HEK293 (cell line): ENCODE measurements around the gene NEXN.

Experiments
- GLIS2 ChIP-seq: fragments of 450-650 bp; formaldehyde crosslinking; IDR thresholded peaks from 2 replicates; pipeline ENCODE4 v1.5.1; 2016; ENCODE audit warnings: missing biosample characterization, missing genetic modification characterization
- SALL2 ChIP-seq: fragments of 450-650 bp; formaldehyde crosslinking; IDR thresholded peaks from 2 replicates; pipeline ENCODE4 v1.5.0; 2017; ENCODE audit warnings: missing biosample characterization, mild to moderate bottlenecking, missing genetic modification characterization, borderline replicate concordance
- SP3 ChIP-seq: fragments of 450-650 bp; formaldehyde crosslinking; IDR thresholded peaks from 2 replicates; pipeline ENCODE4 v1.5.1; 2016; ENCODE audit warnings: missing biosample characterization, missing genetic modification characterization
- ZBTB17 ChIP-seq: fragments of 450-650 bp; formaldehyde crosslinking; IDR thresholded peaks from 2 replicates; pipeline ENCODE4 v1.5.1; 2016; ENCODE audit warnings: missing biosample characterization, missing genetic modification characterization
- ZBTB21 ChIP-seq: fragments of 450-650 bp; formaldehyde crosslinking; IDR thresholded peaks from 2 replicates; pipeline ENCODE4 v1.5.1; 2017; ENCODE audit warnings: missing biosample characterization, missing genetic modification characterization
- ZIC2 ChIP-seq: fragments of 450-650 bp; formaldehyde crosslinking; IDR thresholded peaks from 2 replicates; pipeline ENCODE4 v1.5.1; 2016; ENCODE audit warnings: missing biosample characterization, missing genetic modification characterization
- ZNF114 ChIP-seq: fragments of 450-650 bp; formaldehyde crosslinking; IDR thresholded peaks from 2 replicates; pipeline ENCODE4 v1.5.0; 2017; ENCODE audit warnings: missing biosample characterization, missing genetic modification characterization
- ZNF138 ChIP-seq: fragments of 450-650 bp; formaldehyde crosslinking; IDR thresholded peaks from 2 replicates; pipeline ENCODE4 v1.5.1; 2016; ENCODE audit warnings: missing biosample characterization, missing genetic modification characterization, borderline replicate concordance
- ZNF19 ChIP-seq: fragments of 450-650 bp; formaldehyde crosslinking; IDR thresholded peaks from 2 replicates; pipeline ENCODE4; 2016; ENCODE audit warnings: missing biosample characterization, missing genetic modification characterization, low read depth
- ZNF24 ChIP-seq: fragments of 450-650 bp; formaldehyde crosslinking; IDR thresholded peaks from 2 replicates; pipeline ENCODE4 v1.5.1; 2016; ENCODE audit warnings: missing biosample characterization, missing genetic modification characterization
- ZNF274 ChIP-seq, 2 experiments: fragments of 200-500 bp in 1 of 2; fragments of 450-650 bp in 1 of 2; sonication (Bioruptor generic) in 1 of 2; formaldehyde crosslinking in 1 of 2; IDR thresholded peaks; 2 replicates each; pipeline versions ENCODE4 v1.5.1 to v1.6.1; 2014 to 2016; ENCODE audit warnings: borderline replicate concordance in 1 of 2, inconsistent platforms in 1 of 2, low read length in 1 of 2, missing biosample characterization in 1 of 2, missing genetic modification characterization in 1 of 2
- ZNF335 ChIP-seq: fragments of 450-650 bp; formaldehyde crosslinking; conservative IDR thresholded peaks from 2 replicates; pipeline ENCODE4 v1.5.1; 2016; ENCODE audit warnings: missing biosample characterization, missing genetic modification characterization
- ZNF354C ChIP-seq: fragments of 450-650 bp; formaldehyde crosslinking; IDR thresholded peaks from 2 replicates; pipeline ENCODE4 v1.5.1; 2016; ENCODE audit warnings: missing biosample characterization, missing genetic modification characterization, low read depth, borderline replicate concordance
- ZNF423 ChIP-seq: fragments of 450-650 bp; formaldehyde crosslinking; IDR thresholded peaks from 2 replicates; pipeline ENCODE4 v1.5.1; 2016; ENCODE audit warnings: missing biosample characterization, missing genetic modification characterization
- ZNF48 ChIP-seq: fragments of 450-650 bp; formaldehyde crosslinking; IDR thresholded peaks from 2 replicates; pipeline ENCODE4 v1.5.1; 2016; ENCODE audit warnings: missing biosample characterization, missing genetic modification characterization
- ZNF558 ChIP-seq: fragments of 450-650 bp; formaldehyde crosslinking; IDR thresholded peaks from 2 replicates; pipeline ENCODE4 v1.5.1; 2016; ENCODE audit warnings: missing biosample characterization, missing genetic modification characterization
- ZNF626 ChIP-seq: fragments of 450-650 bp; sonication (Bioruptor Pico); formaldehyde crosslinking; IDR thresholded peaks from 2 replicates; pipeline ENCODE4 v1.5.1; 2018; ENCODE audit warnings: missing biosample characterization, missing genetic modification characterization, inconsistent platforms
- ZNF776 ChIP-seq: fragments of 450-650 bp; formaldehyde crosslinking; IDR thresholded peaks from 2 replicates; pipeline ENCODE4 v1.5.0; 2017; ENCODE audit warnings: missing biosample characterization, missing genetic modification characterization, borderline replicate concordance
- TF ChIP-seq, protein P1 (sequence below): fragments of 450-650 bp; formaldehyde crosslinking; IDR thresholded peaks from 2 replicates; pipeline ENCODE4 v1.5.1; 2016; ENCODE audit warnings: missing biosample characterization, missing genetic modification characterization
- TF ChIP-seq, protein P2 (sequence below): fragments of 450-650 bp; formaldehyde crosslinking; IDR thresholded peaks from 2 replicates; pipeline ENCODE4 v1.5.1; 2016; ENCODE audit warnings: missing biosample characterization, missing genetic modification characterization
- TF ChIP-seq, protein P3 (sequence below): fragments of 450-650 bp; formaldehyde crosslinking; IDR thresholded peaks from 2 replicates; pipeline ENCODE4 v1.5.1; 2016; ENCODE audit warnings: missing biosample characterization, missing genetic modification characterization, low read depth
- TF ChIP-seq, protein P4 (sequence below): fragments of 450-650 bp; formaldehyde crosslinking; IDR thresholded peaks from 2 replicates; pipeline ENCODE4 v1.5.1; 2017; ENCODE audit warnings: missing biosample characterization, missing genetic modification characterization
- TF ChIP-seq, protein P5 (sequence below): fragments of 450-650 bp; formaldehyde crosslinking; IDR thresholded peaks from 2 replicates; pipeline ENCODE4 v1.5.1; 2016; ENCODE audit warnings: missing biosample characterization, missing genetic modification characterization
- TF ChIP-seq, protein P6 (sequence below): fragments of 450-650 bp; formaldehyde crosslinking; IDR thresholded peaks from 2 replicates; pipeline ENCODE4 v1.5.1; 2016; ENCODE audit warnings: missing biosample characterization, missing genetic modification characterization

NEXN gene

DNA sequence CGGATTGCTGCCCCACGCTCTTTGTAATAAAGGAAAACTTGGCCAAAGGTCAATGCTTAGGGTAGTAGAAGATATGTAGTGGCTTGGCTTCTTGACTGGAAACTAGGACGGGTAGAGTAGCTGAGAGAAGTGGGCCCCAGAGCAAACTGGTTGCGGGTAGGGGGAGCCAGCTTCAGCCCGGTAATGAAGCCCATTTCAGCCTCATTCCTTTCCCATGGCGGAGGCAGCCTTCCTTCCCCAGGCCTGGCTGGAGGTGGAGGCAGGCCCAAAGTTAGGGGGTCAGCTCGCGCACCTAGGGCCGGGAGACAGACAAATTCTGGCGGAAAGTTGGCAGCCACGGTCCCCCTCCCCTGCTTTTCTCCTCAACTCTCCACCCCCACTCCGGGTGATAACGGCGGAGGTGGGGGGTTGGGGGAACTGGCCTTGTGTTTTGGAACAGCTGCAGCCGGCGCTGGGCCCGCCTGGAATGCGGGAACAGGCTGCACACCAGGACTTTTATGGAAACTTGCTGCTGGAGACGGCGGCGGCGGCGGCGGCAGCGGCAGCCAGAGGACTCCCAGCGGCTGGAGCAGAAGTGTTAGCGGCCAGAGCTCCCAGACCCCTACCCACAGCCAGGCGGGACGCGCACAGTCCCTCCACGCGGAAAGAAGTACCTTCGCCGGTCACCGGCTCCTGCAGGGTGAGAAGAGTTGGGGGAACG, at the start of gene NEXN (continued):
- TF ChIP-seq, protein P1, sequence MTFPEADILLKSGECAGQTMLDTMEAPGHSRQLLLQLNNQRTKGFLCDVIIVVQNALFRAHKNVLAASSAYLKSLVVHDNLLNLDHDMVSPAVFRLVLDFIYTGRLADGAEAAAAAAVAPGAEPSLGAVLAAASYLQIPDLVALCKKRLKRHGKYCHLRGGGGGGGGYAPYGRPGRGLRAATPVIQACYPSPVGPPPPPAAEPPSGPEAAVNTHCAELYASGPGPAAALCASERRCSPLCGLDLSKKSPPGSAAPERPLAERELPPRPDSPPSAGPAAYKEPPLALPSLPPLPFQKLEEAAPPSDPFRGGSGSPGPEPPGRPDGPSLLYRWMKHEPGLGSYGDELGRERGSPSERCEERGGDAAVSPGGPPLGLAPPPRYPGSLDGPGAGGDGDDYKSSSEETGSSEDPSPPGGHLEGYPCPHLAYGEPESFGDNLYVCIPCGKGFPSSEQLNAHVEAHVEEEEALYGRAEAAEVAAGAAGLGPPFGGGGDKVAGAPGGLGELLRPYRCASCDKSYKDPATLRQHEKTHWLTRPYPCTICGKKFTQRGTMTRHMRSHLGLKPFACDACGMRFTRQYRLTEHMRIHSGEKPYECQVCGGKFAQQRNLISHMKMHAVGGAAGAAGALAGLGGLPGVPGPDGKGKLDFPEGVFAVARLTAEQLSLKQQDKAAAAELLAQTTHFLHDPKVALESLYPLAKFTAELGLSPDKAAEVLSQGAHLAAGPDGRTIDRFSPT, result no peak
- TF ChIP-seq ZNF114 (tag by site-specific recombination) (no peak), ZNF558 (tag by site-specific recombination) (no peak), ZNF354C (no peak), ZNF48 (tag by site-specific recombination) (no peak), ZNF138 (tag by site-specific recombination) (no peak), ZNF335 (tag by site-specific recombination) (peak; percentile 79), SALL2 (no peak), ZNF24 (tag by site-specific recombination) (0 out of 2 replicates have a peak, but pooled peaks have one; percentile 21), ZIC2 (tag by site-specific recombination) (peak; percentile 65), ZNF776 (tag by site-specific recombination) (no peak), ZNF274 (IDR thresholded peaks at IDR 0.05; ENCODE audit: low read length) (no peak), ZNF274 (tag by site-specific recombination; IDR thresholded peaks at IDR 0.05; ENCODE audit: borderline replicate concordance) (no peak), ZNF19 (tag by site-specific recombination) (no peak), ZBTB17 (tag by site-specific recombination) (peak; percentile 55), ZNF626 (no peak), SP3 (tag by site-specific recombination) (no peak; the same call in 1 of the 2 replicates), GLIS2 (no peak), ZNF423 (tag by site-specific recombination) (no peak), ZBTB21 (no peak)
- TF ChIP-seq, protein P2, sequence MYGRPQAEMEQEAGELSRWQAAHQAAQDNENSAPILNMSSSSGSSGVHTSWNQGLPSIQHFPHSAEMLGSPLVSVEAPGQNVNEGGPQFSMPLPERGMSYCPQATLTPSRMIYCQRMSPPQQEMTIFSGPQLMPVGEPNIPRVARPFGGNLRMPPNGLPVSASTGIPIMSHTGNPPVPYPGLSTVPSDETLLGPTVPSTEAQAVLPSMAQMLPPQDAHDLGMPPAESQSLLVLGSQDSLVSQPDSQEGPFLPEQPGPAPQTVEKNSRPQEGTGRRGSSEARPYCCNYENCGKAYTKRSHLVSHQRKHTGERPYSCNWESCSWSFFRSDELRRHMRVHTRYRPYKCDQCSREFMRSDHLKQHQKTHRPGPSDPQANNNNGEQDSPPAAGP, result no peak
- TF ChIP-seq, protein P3, sequence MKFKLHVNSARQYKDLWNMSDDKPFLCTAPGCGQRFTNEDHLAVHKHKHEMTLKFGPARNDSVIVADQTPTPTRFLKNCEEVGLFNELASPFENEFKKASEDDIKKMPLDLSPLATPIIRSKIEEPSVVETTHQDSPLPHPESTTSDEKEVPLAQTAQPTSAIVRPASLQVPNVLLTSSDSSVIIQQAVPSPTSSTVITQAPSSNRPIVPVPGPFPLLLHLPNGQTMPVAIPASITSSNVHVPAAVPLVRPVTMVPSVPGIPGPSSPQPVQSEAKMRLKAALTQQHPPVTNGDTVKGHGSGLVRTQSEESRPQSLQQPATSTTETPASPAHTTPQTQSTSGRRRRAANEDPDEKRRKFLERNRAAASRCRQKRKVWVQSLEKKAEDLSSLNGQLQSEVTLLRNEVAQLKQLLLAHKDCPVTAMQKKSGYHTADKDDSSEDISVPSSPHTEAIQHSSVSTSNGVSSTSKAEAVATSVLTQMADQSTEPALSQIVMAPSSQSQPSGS (tag by site-specific recombination), result no peak
- TF ChIP-seq, protein P4, sequence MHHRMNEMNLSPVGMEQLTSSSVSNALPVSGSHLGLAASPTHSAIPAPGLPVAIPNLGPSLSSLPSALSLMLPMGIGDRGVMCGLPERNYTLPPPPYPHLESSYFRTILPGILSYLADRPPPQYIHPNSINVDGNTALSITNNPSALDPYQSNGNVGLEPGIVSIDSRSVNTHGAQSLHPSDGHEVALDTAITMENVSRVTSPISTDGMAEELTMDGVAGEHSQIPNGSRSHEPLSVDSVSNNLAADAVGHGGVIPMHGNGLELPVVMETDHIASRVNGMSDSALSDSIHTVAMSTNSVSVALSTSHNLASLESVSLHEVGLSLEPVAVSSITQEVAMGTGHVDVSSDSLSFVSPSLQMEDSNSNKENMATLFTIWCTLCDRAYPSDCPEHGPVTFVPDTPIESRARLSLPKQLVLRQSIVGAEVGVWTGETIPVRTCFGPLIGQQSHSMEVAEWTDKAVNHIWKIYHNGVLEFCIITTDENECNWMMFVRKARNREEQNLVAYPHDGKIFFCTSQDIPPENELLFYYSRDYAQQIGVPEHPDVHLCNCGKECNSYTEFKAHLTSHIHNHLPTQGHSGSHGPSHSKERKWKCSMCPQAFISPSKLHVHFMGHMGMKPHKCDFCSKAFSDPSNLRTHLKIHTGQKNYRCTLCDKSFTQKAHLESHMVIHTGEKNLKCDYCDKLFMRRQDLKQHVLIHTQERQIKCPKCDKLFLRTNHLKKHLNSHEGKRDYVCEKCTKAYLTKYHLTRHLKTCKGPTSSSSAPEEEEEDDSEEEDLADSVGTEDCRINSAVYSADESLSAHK (tag by site-specific recombination), result no peak
- TF ChIP-seq, protein P5, sequence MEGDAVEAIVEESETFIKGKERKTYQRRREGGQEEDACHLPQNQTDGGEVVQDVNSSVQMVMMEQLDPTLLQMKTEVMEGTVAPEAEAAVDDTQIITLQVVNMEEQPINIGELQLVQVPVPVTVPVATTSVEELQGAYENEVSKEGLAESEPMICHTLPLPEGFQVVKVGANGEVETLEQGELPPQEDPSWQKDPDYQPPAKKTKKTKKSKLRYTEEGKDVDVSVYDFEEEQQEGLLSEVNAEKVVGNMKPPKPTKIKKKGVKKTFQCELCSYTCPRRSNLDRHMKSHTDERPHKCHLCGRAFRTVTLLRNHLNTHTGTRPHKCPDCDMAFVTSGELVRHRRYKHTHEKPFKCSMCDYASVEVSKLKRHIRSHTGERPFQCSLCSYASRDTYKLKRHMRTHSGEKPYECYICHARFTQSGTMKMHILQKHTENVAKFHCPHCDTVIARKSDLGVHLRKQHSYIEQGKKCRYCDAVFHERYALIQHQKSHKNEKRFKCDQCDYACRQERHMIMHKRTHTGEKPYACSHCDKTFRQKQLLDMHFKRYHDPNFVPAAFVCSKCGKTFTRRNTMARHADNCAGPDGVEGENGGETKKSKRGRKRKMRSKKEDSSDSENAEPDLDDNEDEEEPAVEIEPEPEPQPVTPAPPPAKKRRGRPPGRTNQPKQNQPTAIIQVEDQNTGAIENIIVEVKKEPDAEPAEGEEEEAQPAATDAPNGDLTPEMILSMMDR (tag by site-specific recombination), result no peak; the same call in none of the 2 replicates
- TF ChIP-seq, protein P6, sequence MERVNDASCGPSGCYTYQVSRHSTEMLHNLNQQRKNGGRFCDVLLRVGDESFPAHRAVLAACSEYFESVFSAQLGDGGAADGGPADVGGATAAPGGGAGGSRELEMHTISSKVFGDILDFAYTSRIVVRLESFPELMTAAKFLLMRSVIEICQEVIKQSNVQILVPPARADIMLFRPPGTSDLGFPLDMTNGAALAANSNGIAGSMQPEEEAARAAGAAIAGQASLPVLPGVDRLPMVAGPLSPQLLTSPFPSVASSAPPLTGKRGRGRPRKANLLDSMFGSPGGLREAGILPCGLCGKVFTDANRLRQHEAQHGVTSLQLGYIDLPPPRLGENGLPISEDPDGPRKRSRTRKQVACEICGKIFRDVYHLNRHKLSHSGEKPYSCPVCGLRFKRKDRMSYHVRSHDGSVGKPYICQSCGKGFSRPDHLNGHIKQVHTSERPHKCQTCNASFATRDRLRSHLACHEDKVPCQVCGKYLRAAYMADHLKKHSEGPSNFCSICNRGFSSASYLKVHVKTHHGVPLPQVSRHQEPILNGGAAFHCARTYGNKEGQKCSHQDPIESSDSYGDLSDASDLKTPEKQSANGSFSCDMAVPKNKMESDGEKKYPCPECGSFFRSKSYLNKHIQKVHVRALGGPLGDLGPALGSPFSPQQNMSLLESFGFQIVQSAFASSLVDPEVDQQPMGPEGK (tag by site-specific recombination), result peak; percentile 77
